Ishikawa (cell line): ENCODE measurements around the gene MDM4.

Experiments
- CEBPB ChIP-seq: IDR thresholded peaks from 2 replicates; pipeline ENCODE4 v1.6.1; 2012
- CREB1 ChIP-seq: IDR thresholded peaks from 2 replicates; pipeline ENCODE4 v1.6.1; 2012; ENCODE audit warnings: low read depth
- EGR1 ChIP-seq: IDR thresholded peaks from 2 replicates; pipeline ENCODE4 v1.6.1; 2012
- EP300 ChIP-seq: IDR thresholded peaks from 2 replicates; pipeline ENCODE4 v1.6.1; 2012; ENCODE audit warnings: borderline replicate concordance
- MAX ChIP-seq: IDR thresholded peaks from 2 replicates; pipeline ENCODE4 v1.6.1; 2012
- NFIC ChIP-seq: IDR thresholded peaks from 2 replicates; pipeline ENCODE4 v1.6.1; 2012
- RAD21 ChIP-seq: IDR thresholded peaks from 2 replicates; pipeline ENCODE4 v1.6.1; 2012; ENCODE audit warnings: low read depth
- REST ChIP-seq: IDR thresholded peaks from 2 replicates; pipeline ENCODE4 v1.6.1; 2012; ENCODE audit warnings: low read depth, mild to moderate bottlenecking
- TAF1 ChIP-seq: IDR thresholded peaks from 2 replicates; pipeline ENCODE4 v1.6.1; 2012; ENCODE audit warnings: low read depth, mild to moderate bottlenecking
- TCF12 ChIP-seq: IDR thresholded peaks from 2 replicates; pipeline ENCODE4 v1.6.1; 2012; ENCODE audit warnings: low read depth
- TEAD4 ChIP-seq: IDR thresholded peaks from 2 replicates; pipeline ENCODE4 v1.6.1; 2012
- USF1 ChIP-seq: IDR thresholded peaks from 2 replicates; pipeline ENCODE4 v1.6.1; 2012
- YY1 ChIP-seq: IDR thresholded peaks from 2 replicates; pipeline ENCODE4 v1.6.1; 2012; ENCODE audit warnings: low read depth

GRCh38 chr1:204506969-204507316, 9.3 kb upstream of the MDM4 start:
- TF ChIP-seq USF1 (no peak), EGR1 (no peak), TAF1 (no peak; the same call in 1 of the 2 replicates), RAD21 (no peak), NFIC (no peak), EP300 (no peak), MAX (peak; percentile 27; the same call in 1 of the 2 replicates), CREB1 (no peak), TEAD4 (peak; percentile 93), REST (no peak), TCF12 (no peak; the same call in 1 of the 2 replicates), CEBPB (peak; percentile 99), YY1 (no peak)
